A549 (cell line): Measurements from ENCODE around the gene PRRG2.

Experiments used
- BHLHE40 ChIP-seq: IDR thresholded peaks from 2 replicates; pipeline ENCODE4 v1.6.1; 2012; ENCODE audit warnings: low read depth, low read length, inconsistent platforms
- CTCF ChIP-seq: fragments of >200 bp; sonication (Bioruptor Twin); formaldehyde crosslinking; IDR thresholded peaks from 3 replicates; pipeline ENCODE4 v1.5.1; 2016
- MAFK ChIP-seq: fragments of 450-650 bp; IDR thresholded peaks from 2 replicates; pipeline ENCODE4 v1.6.1; 2014; ENCODE audit not compliant: partially characterized antibody
- POLR2A ChIP-seq: IDR thresholded peaks from 2 replicates; pipeline ENCODE4 v1.6.1; 2012; ENCODE audit warnings: mild to moderate bottlenecking, low read length
- TF ChIP-seq, protein P1 (sequence below): IDR thresholded peaks from 2 replicates; pipeline ENCODE4 v1.6.1; 2012

- no peak for TF ChIP-seq POLR2A
- TF ChIP-seq MAFK = no peak
- TF ChIP-seq BHLHE40 = no peak
- TF ChIP-seq CTCF = no peak
- TF ChIP-seq, protein P1, sequence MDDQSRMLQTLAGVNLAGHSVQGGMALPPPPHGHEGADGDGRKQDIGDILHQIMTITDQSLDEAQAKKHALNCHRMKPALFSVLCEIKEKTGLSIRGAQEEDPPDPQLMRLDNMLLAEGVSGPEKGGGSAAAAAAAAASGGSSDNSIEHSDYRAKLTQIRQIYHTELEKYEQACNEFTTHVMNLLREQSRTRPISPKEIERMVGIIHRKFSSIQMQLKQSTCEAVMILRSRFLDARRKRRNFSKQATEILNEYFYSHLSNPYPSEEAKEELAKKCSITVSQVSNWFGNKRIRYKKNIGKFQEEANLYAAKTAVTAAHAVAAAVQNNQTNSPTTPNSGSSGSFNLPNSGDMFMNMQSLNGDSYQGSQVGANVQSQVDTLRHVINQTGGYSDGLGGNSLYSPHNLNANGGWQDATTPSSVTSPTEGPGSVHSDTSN = no peak
Measured at GRCh38 chr19:49583239-49583638, 2.1 kb downstream of the PRRG2 start.
